Osteocyte (in vitro differentiated cells): ENCODE results near the gene TBCD. TPM values are rescaled to one million over a fixed set of nuclear protein-coding genes. Genes with fewer than 3 reads are reported as not detected.

Experiments used
- DNase-seq: peaks from one replicate; pipeline ENCODE4 v3.0.0; 2021; ENCODE audit warnings: mixed read lengths; ENCODE audit not compliant: unreplicated experiment; ENCODE audit errors: extremely low spot score
- H3K27ac Mint-ChIP-seq: one replicate; pipeline ENCODE4 v1.8.0; 2021; ENCODE audit warnings: mild to moderate bottlenecking, mixed read lengths; ENCODE audit not compliant: unreplicated experiment
- H3K27me3 Mint-ChIP-seq: one replicate; pipeline ENCODE4 v1.8.0; 2021; ENCODE audit warnings: mixed read lengths; ENCODE audit not compliant: unreplicated experiment
- H3K36me3 Mint-ChIP-seq: one replicate; pipeline ENCODE4 v1.8.0; 2021; ENCODE audit warnings: mixed read lengths; ENCODE audit not compliant: unreplicated experiment
- H3K4me1 Mint-ChIP-seq: one replicate; pipeline ENCODE4 v1.8.0; 2021; ENCODE audit warnings: mixed read lengths; ENCODE audit not compliant: unreplicated experiment
- H3K4me3 Mint-ChIP-seq: one replicate; pipeline ENCODE4 v1.8.0; 2021; ENCODE audit warnings: mild to moderate bottlenecking, moderate library complexity, mixed read lengths; ENCODE audit not compliant: unreplicated experiment
- H3K9me3 Mint-ChIP-seq: one replicate; pipeline ENCODE4 v1.8.0; 2021; ENCODE audit warnings: mixed read lengths; ENCODE audit not compliant: unreplicated experiment
- CTCF ChIP-seq: fragments of 200-600 bp; sonication (generic); IDR thresholded peaks from 2 replicates; pipeline ENCODE4 v1.5.0; 2021; ENCODE audit warnings: antibody characterized with exemption, mild to moderate bottlenecking, moderate library complexity
- total RNA-seq: library from RNA; stranded (reverse); gene quantifications from 2 replicates; pipeline ENCODE4 v1.2.1, GENCODE V29; 2021

Gene TBCD
- total RNA-seq, 1 donor from 2014 or later = 74.0 TPM

- no peak for DNase-seq
- Mint-ChIP-seq H3K36me3 (no peaks in the 10 kb centered on the region), H3K27ac (no peak overlapping the region), H3K27me3 (no peaks in the 10 kb centered on the region), H3K4me1 (peaks cover 22% of the 10 kb centered on the region), H3K4me3 (peak overlapping the region; percentile 8), H3K9me3 (no peaks in the 10 kb centered on the region)
- TF ChIP-seq CTCF = no peak
Measured at GRCh38 chr17:82713071-82713723, 38.7 kb upstream of the TBCD start.

DNA sequence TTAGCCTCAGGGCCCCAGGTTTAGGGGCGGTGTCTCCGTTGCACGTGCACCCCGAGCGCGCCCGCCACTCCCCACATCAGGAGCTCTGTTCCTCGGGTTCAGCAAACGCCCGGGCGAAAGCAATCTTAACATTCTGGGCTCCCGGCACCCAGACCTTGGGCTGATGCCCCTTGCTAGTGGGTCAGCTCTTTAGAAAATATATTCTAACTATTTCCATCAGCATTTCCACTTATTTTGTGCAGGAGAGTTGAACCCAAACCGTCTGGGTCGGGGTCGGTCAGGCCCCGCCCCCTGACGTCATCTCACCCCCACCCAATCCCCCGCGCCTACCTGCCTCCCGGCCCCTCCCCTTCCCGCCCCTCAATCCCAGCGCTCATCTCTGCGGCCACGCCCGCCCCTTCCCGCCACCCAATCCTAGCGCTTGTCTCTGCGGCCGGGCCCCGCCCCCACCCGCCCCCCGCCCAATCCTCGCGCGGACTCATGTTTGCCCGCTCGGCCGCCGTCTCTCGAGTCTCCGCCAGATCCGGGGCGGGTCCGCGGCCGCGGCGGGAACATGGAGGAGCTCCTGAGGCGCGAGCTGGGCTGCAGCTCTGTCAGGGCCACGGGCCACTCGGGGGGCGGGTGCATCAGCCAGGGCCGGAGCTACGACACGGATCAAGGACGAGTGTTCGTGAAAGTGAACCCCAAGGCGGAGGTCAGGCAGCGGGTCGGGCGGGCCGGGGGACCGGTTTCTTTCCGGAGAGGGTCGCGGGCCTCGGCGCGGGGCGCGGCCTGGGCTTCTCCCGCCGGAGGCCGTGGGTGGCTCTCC, 35.5 kb upstream of the TBCD start, which contains the start of gene FN3KRP:
Gene FN3KRP, plus strand, starts transcription at position 504 of the 808 bp plus-strand sequence. Its CDS starts 50 bp downstream, at position 554.
- no peak for TF ChIP-seq CTCF
- Mint-ChIP-seq H3K4me1 (peaks cover 19% of the 10 kb centered on the region), H3K27me3 (no peaks in the 10 kb centered on the region), H3K36me3 (peaks cover 2% of the 10 kb centered on the region), H3K9me3 (no peaks in the 10 kb centered on the region), H3K4me3 (peak within 1 kb of the TSS; percentile 96), H3K27ac (peak within 1 kb of the TSS; percentile 87)
- peak; percentile 97 for DNase-seq

DNA sequence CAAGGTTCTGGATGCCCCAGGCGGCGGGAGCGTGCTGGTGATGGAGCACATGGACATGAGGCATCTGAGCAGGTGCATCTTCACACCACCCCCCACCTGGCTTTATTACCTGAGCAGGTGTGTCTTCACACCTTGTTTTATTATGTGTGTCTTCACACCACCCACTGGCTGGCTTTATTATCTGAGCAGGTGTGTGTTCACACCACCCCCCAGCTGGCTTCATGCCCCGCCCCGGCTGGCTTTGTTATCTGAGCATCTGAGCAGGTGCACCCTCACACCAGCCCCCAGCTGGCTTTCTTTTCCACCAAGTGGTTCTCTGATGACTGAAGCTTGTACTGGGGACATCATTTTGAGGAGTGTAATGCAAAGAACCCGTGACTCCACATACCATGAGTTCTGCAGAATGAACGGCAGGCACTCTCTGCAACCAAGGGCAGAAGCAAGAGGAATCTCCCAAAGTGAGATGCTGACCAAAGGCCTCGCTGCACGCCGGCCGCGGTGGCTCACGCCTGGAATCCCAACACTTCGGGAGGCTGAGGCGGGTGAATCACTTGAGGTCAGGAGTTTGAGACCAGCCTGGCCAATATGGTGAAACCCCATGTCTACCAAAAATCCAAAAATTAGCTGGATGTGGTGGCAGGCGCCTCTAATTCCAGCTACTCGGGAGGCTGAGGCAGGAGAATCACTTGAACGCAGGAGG, 32.7 kb upstream of the TBCD start:
- no peak for TF ChIP-seq CTCF
- no peak for DNase-seq
- H3K36me3 Mint-ChIP-seq = peaks cover 12% of the 10 kb centered on the region
- no peak overlapping the region for H3K27ac Mint-ChIP-seq
- no peaks in the 10 kb centered on the region for H3K27me3 Mint-ChIP-seq
- no peaks in the 10 kb centered on the region for H3K9me3 Mint-ChIP-seq
- no peak overlapping the region for H3K4me3 Mint-ChIP-seq
- peaks cover 19% of the 10 kb centered on the region for H3K4me1 Mint-ChIP-seq

DNA sequence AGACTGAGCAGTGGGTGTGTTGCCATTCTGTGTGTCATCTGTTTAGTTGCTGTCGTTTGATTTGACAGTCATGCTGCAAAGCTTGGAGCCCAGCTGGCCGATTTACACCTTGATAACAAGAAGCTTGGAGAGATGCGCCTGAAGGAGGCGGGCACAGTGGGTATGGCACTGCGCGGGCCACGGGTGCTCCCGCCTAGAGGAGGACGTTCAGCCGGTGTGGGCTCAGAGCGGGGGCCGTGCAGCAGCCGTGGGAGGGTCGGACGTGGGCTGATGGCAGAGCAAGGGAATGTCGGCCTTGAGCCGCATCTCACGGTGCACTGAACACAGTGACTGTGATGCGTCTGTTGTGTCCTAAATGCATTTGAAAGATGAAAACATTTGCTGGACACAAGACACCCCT, 31.7 kb upstream of the TBCD start:
- no peak for TF ChIP-seq CTCF
- Mint-ChIP-seq H3K27ac (no peak overlapping the region), H3K9me3 (no peaks in the 10 kb centered on the region), H3K4me1 (peaks cover 19% of the 10 kb centered on the region), H3K27me3 (no peaks in the 10 kb centered on the region), H3K36me3 (peaks cover 12% of the 10 kb centered on the region), H3K4me3 (no peak overlapping the region)
- no peak for DNase-seq
